B cell (primary cell): Measurements from ENCODE around the gene RABGAP1L.

Source experiments
- EZH2 ChIP-seq: IDR thresholded peaks from 2 replicates; pipeline ENCODE4 v1.6.1; 2012; ENCODE audit warnings: borderline replicate concordance, low read depth, mild to moderate bottlenecking, moderate library complexity, low read length; ENCODE audit not compliant: insufficient read depth, poor library complexity, severe bottlenecking
- TF ChIP-seq, protein P1 (sequence below): fragments of 200-600 bp; IDR thresholded peaks from one replicate; pipeline ENCODE4 v1.8.0; 2022; ENCODE audit warnings: antibody characterized with exemption, mild to moderate bottlenecking

DNA sequence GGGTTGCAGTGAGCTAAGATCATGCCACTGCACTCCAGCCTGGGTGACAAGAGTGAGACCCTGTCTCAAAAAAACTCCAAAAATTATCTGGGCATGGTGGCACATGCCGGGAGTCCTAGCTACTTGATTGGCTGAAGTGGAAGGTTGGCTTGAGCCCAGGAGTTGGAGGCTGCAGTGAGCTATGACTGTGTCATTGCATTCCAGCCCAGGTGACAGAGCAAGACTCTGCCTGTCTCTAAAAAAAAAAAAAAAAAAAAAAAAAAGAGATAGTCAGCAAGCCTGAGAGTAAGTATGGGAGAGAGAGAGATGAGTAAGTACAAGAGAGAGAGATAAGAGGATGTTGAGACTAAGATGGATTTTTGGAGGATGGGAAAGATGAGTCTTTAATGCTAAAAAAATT, 659.6 kb downstream of the RABGAP1L start:
- TF ChIP-seq, protein P1, sequence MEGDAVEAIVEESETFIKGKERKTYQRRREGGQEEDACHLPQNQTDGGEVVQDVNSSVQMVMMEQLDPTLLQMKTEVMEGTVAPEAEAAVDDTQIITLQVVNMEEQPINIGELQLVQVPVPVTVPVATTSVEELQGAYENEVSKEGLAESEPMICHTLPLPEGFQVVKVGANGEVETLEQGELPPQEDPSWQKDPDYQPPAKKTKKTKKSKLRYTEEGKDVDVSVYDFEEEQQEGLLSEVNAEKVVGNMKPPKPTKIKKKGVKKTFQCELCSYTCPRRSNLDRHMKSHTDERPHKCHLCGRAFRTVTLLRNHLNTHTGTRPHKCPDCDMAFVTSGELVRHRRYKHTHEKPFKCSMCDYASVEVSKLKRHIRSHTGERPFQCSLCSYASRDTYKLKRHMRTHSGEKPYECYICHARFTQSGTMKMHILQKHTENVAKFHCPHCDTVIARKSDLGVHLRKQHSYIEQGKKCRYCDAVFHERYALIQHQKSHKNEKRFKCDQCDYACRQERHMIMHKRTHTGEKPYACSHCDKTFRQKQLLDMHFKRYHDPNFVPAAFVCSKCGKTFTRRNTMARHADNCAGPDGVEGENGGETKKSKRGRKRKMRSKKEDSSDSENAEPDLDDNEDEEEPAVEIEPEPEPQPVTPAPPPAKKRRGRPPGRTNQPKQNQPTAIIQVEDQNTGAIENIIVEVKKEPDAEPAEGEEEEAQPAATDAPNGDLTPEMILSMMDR = no peak
- no peak for TF ChIP-seq EZH2
